Suprapubic skin (tissue), 3 donors: ENCODE data around the gene DNAI4.

Experiments used
- POLR2A ChIP-seq, 2 donors: fragments of 450-650 bp; IDR thresholded peaks; one replicate each; pipeline ENCODE4 v1.6.1; 2017; ENCODE audit warnings: antibody characterized with exemption in 2 of 2, mild to moderate bottlenecking in 2 of 2, moderate library complexity in 2 of 2
- TF ChIP-seq, protein P1 (sequence below), 2 donors: fragments of 200-600 bp in 1 of 2; fragments of 450-650 bp in 1 of 2; sonication (generic) in 1 of 2; IDR thresholded peaks; one replicate each; pipeline ENCODE4 v1.5.1; 2016 to 2019; ENCODE audit warnings: antibody characterized with exemption in 2 of 2, mild to moderate bottlenecking in 1 of 2, moderate library complexity in 1 of 2

GRCh38 chr1:66957938-66958337 lies 33.3 kb upstream of the DNAI4 start:
- TF ChIP-seq, protein P1, sequence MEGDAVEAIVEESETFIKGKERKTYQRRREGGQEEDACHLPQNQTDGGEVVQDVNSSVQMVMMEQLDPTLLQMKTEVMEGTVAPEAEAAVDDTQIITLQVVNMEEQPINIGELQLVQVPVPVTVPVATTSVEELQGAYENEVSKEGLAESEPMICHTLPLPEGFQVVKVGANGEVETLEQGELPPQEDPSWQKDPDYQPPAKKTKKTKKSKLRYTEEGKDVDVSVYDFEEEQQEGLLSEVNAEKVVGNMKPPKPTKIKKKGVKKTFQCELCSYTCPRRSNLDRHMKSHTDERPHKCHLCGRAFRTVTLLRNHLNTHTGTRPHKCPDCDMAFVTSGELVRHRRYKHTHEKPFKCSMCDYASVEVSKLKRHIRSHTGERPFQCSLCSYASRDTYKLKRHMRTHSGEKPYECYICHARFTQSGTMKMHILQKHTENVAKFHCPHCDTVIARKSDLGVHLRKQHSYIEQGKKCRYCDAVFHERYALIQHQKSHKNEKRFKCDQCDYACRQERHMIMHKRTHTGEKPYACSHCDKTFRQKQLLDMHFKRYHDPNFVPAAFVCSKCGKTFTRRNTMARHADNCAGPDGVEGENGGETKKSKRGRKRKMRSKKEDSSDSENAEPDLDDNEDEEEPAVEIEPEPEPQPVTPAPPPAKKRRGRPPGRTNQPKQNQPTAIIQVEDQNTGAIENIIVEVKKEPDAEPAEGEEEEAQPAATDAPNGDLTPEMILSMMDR (IDR thresholded peaks at IDR 0.05), result no peak
- no peak for TF ChIP-seq POLR2A (IDR thresholded peaks at IDR 0.05)
